ENCODE data around the gene AEBP1. TPM values are rescaled to one million over a fixed set of nuclear protein-coding genes. Genes with fewer than 3 reads are reported as not detected.

Gene AEBP1
- polyA plus RNA-seq, 1 donor = 65.4 TPM

- no peak for DNase-seq (ENCODE audit: low read depth)
These were observed 37.6 kb upstream of the AEBP1 start for GRCh38 chr7:44066494-44067063.

GRCh38 chr7:44067064-44067951, 36.8 kb upstream of the AEBP1 start:
- no peak for DNase-seq (ENCODE audit: low read depth)

GRCh38 chr7:44068054-44068453, 36.1 kb upstream of the AEBP1 start:
- DNase-seq (ENCODE audit: low read depth) = no peak

DNA sequence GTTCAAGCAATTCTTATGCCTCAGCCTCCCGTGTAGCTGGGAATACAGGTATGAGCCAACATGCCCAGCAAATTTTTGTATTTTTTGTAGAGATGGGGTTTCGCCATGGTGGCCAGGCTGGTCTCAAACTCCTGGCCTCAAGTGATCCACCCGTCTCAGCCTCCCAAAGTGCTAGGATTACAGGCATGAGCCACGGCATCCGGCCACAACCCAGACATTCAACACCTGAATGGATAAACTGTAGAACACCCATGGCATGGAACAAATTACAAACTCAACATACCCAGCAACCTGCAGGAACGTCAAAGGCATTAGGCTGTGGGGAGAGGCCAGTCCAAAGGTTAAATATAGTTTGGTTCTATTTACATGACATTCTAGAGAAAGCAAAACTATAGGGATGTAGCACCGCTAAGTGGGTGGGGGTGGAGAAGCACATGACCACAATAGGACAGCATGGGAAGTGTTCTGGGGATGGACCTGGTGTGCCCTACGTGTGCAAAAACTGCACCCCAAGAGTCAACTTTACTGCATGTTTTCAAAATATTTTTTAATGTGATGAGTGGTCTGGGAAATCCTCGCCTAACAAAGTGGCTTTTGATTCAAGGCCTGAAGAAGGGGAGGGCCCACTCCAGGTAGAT, 32.3 kb upstream of the AEBP1 start:
- DNase-seq (ENCODE audit: low read depth) = no peak

DNA sequence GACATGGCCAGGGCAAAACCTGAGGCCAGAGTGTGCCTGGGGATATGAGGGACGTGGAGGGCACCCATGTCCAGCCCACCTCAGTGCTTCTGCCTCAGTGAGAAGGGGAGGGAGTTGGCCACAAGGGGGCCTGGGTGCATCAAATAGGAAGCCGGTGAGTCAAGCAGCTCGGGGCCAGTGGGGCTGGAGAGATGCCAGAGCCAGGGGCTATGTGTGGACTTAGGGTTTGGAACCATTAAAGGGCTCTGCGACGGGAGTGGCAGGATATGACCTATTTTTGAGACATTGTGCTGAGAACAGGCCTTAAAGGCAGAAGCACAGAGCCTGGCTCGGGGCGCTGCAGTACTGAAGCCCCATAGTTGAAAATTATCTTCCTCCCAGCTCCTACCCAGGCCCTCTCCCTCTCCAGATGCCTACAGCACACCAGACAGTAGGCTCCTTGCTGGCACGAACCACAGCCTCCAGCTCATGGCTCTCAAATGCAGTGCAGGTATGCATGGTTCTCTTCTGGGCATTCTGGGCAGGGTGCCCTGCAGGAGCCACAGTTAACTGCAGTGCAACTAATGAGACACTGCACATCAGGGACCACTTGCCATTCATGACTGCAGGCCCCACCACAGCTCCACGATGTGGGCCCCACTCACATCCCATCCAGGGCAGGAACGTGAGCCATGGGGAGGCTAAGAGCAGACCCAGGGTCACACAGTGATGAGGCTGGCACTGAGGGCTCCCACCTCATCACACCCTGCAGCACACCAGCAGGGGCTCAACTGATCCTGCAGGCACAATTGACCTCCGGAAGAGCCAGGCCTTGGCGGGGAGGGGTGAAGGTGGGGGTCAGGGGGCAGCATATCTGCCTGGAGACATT, 31.5 kb upstream of the AEBP1 start:
- no peak for DNase-seq (ENCODE audit: low read depth)

DNA sequence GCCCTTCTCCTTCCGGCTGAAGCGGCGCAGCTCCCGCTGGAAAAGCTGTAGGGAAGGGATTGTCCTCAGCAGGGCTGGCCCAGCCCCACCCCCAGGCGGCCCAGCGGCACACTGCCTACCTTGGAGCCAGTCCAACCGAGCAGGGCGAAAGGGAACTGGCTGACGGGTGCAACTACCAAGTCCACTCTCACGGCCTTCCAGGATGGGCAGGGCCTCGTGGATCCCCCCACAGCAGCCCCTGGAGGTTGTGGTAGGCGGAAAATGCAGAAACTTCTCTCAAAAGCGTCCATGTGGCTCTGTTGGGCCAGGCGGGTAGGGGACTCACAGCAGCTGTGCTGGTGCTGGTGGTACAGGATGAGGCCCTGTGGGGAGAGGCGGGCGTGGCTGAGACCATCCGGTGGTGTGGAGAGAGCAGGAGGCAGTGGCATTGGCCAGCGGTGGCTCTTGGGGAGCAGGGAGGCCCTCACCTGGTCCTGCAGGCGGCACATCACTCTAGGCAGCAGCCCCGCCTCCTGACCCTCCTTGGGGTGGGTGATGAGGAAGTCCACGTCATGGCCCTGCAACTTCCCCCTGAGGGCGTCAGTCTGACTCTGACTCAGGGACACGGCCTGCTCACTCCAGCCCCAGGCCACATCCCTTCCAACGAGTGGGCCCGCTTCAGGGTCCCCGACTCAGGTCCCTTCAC, 30.3 kb upstream of the AEBP1 start:
- no peak for DNase-seq (ENCODE audit: low read depth)

GRCh38 chr7:44074349-44074695, 29.8 kb upstream of the AEBP1 start:
- no peak for DNase-seq (ENCODE audit: low read depth)

GRCh38 chr7:44075296-44076075, 28.7 kb upstream of the AEBP1 start:
- DNase-seq (ENCODE audit: low read depth) = no peak

DNA sequence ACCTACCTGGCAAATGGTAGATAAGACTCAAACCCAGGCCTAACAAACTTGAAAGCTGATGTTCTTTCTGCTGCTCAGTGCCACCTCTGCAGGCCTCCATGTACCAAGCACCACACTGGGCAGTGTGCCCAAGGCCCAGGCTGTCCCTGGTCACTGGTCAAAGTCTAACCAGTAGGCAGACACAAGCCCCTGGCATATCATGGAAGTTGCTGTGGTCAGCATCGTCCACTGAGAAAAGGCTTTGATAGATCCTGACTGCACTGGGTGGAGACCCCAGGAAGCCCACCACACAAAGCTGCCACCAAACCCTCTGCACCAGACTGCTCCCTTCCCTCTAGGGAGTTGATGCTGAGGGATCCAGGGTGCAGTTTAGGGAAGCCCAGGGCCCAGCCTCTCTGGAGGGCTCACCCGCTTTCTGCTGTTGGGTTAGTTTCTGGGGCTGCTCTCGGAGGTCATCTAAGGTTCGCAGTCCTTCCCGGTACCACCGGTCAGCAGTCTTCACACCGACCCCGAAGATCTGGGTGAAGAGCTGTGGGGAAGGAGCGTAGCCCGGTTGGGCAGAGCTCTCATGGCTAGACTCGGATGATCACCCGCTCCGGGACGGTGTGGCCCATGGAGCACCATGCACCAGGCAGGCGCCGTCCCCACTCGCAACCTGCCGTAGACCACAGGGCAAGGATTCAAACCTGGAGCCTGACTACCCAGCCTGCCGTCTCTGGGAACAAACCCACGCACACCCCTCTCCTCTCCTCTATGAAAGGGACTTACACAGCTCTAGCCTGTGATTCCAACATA, 27.8 kb upstream of the AEBP1 start:
- DNase-seq (ENCODE audit: low read depth) = no peak

- no peak for DNase-seq (ENCODE audit: low read depth)
These were observed 27.1 kb upstream of the AEBP1 start for GRCh38 chr7:44077061-44077460.

- DNase-seq (ENCODE audit: low read depth) = no peak
These were observed 26.5 kb upstream of the AEBP1 start for GRCh38 chr7:44077681-44078091.

GRCh38 chr7:44078521-44078920, 25.6 kb upstream of the AEBP1 start:
- DNase-seq (ENCODE audit: low read depth) = no peak

DNA sequence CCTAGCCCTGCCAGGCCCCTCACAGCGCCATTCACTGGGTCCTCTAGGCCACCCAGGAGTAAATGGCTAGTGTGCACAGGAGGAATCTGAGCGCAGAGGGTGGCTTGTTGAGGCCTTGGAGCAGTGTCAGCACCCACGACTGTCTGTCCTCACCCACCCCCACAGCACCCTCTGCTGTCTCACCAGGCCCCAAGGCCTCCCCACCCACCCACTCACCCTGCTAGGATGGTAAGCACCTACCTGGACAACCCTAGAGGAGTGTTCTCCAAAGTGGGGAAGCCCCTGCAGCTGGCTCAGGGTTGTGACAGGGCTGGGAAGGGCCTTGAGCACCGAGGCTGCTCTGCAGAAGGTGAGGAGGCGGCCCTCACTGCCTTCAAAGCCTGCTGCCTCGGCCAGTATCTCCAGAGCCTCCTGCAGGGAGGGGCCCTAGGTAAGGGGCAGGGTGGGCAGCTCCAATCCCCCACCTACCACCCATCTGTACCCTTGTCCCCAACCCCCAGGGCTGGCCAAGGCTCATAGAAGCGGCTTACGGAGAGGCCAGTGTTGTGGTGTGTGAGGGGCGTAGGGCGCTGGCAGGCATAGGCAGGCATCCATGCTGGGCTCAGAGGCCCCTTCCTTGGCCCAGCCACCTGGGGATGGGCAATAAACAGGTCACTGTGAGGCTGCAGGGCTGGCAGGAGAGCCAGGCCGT, 24.7 kb upstream of the AEBP1 start:
- DNase-seq (ENCODE audit: low read depth) = no peak

DNA sequence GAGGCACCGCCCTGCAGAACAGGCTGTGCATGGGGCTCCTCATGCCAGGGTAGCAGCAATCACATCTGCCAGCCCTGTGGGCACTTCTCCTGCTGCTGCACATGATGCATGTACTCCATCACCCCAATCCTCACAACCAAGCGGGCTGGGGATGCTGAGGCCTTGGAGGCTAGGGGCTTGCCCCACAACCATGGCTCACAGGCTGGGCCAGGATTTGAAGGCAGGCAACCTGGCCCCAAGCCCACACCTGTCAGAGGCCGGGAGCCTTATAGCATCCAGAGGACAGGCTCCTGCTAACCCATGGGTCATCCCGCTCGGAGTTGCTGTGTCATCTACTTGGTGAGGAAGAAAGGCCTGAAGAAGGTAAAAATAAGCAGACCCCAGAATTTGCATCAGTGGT, 24.0 kb upstream of the AEBP1 start:
- no peak for DNase-seq (ENCODE audit: low read depth)

DNA sequence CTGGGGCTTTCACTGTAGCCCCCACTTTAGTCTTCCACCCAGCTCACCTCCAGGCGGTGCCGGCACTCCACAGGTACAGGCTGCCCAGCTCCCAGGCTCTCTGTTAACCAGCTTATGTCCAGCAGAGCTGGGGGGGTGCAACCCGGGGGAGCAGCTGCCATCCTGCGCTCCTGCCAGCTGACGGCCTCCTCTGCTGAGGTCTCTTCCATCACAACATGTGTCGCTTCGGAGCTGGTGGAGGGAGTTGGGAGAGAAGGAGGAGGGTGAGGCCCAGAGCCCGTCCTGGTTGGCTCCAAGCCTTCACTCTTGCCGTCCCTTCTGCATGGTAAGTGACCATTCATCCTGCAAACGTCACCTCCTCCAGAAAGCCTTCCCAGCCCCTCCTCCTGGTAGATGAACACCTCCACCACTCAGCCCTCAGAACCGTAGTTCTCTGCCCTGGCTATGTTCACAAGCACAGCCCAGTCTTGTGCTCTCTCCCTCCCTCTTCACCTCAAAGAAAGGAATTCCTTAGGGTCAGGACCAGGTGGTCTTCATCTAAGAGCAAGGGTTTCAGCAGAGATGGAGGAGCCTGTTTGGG, 23.4 kb upstream of the AEBP1 start:
- DNase-seq (ENCODE audit: low read depth) = no peak

GRCh38 chr7:44081266-44081748, 22.8 kb upstream of the AEBP1 start:
- no peak for DNase-seq (ENCODE audit: low read depth)

GRCh38 chr7:44082541-44083207, 21.5 kb upstream of the AEBP1 start:
- peak; percentile 90 for DNase-seq (ENCODE audit: low read depth)

DNA sequence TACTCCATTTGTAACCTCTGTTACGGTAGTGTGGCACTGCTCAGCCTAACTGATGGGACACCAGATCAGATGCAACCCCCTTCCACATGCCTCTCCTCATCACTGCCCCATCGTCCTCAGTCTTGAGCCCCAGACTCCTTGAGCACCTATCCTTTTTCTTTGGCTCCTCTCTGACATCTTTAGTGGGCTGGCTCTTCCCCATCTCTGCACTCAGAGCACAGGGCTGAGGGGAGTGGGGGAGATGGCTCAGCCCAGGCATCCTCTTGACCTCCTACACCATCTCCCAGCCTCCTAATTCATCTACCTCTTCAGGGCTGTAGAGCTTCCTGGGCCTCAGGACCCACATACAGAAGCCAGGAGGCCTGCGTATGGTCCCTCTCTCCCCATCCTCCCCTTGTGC, 20.3 kb upstream of the AEBP1 start:
- no peak for DNase-seq (ENCODE audit: low read depth)
